A549 (cell line): ENCODE results near the gene ARHGEF16.

ENCODE experiments used
- CTCF ChIP-seq: fragments of >200 bp; sonication (Bioruptor Twin); formaldehyde crosslinking; IDR thresholded peaks from 3 replicates; pipeline ENCODE4 v1.5.1; 2016
- REST ChIP-seq: fragments of 200-600 bp; sonication (generic); IDR thresholded peaks from 2 replicates; pipeline ENCODE4 v1.6.1; 2016; ENCODE audit warnings: antibody characterized with exemption, mild to moderate bottlenecking, moderate library complexity
- SMC3 ChIP-seq: fragments of >200 bp; sonication (Bioruptor Twin); formaldehyde crosslinking; IDR thresholded peaks from 3 replicates; pipeline ENCODE4 v1.6.1; 2018; ENCODE audit warnings: inconsistent platforms

- TF ChIP-seq CTCF (no peak), REST (no peak), SMC3 (no peak)
These were observed 16.3 kb downstream of the ARHGEF16 start for GRCh38 chr1:3470650-3471355.
